HG02938 (cell line): ENCODE data around the gene ATP5ME.
"Not testable (repeated sequence)": the region's sequence is repeated elsewhere in the genome, so short reads cannot be mapped to it uniquely, and the experiment has no call there.

Experiments used
- ATAC-seq: cut with Tn5 transposase; IDR thresholded peaks from one replicate; pipeline ENCODE4 v1.9.1; 2021; ENCODE audit warnings: mild to moderate bottlenecking, moderate library complexity; ENCODE audit not compliant: unreplicated experiment

ATP5ME gene

DNA sequence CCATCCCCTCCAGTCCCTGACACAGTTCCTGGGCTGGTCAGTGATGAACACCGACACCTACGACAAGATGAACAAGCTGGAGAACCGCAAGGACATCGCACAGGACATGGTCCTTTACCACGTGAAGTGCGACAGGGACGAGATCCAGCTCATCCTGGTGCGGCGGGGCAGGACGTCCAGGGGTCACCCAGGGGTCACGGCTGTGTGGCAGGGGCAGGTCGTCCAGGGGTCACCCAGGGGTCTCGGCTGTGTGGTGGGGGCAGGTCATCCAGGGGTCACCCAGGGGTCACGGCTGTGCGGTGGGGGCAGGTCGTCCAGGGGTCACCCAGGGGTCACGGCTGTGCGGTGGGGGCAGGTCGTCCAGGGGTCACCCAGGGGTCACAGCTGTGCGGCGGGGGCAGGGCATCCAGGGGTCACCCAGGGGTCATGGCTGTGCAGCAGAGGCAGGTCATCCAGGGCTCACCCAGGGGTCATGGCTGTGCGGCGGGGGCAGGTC, 16.7 kb downstream of the ATP5ME start:
- no peak for ATAC-seq

DNA sequence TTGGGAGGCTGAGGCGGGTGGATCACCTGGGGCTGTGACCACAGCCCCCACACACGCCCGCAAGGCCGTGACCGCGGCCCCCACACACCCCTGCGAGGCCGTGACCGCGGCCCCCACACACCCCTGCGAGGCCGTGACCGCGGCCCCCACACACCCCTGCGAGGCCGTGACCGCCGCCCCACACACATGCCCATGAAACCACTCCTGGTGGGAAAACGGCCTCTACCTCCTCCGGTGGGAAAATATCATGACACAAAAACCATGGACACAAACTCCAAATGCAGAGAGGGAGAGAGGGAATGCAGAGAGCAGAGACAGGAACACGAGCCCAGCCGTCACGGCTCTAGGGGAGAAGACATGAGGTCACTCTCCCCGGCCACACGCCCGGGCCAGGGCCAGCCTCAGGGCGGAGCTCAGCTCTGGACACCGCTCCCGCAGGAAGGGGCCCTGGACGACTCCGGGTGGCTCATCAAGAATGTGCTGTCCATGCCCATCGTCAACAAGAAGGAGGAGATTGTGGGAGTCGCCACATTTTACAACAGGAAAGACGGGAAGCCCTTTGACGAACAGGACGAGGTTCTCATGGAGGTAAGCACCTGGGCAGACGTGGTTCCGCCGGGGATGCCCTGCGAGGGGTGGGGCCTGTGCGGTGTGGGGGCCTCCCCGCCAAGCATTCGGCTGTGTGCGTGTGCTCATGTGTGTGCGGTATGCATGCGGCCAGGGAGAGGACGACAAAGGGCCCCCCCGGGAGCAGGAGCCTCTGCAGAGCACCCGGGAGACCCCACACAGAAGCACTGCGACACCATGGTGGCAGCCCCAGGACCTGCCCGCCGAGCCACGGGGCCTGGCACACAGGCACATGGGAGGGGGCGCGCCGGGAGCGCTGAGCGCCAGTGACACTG, 17.4 kb downstream of the ATP5ME start:
- no peak for ATAC-seq

DNA sequence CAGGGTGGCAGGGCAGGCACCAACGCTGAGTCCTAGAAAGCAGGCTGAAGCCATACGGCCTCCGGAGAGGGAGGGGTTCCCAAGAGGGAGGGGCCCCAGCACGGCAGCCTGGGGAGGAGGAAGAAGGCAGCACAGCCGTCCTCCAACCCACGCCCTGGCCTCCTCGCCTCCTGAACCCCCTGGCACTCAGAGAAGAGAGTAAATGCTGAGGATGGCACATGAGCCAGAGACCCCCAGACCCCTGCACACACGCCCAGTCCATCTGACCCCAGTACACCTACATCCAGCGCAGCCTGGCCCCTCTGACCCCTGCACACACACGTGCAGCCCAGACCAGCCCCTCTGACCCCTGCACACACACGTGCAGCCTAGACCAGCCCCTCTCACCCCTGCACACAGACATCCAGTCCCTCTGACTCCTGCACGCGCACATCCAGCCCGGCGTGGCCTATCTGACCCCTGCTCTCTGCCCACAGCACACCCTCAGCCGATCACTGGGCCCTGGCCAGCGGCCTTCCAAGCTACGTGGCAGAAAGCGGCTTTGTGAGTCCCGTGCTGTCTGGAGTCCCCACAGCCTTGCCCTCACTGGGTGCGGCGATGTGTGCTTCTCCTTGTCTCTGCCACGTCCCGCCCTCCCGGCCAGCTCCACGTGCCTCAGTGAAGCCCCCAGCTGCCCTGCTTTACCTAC, 18.5 kb downstream of the ATP5ME start:
- no peak for ATAC-seq

DNA sequence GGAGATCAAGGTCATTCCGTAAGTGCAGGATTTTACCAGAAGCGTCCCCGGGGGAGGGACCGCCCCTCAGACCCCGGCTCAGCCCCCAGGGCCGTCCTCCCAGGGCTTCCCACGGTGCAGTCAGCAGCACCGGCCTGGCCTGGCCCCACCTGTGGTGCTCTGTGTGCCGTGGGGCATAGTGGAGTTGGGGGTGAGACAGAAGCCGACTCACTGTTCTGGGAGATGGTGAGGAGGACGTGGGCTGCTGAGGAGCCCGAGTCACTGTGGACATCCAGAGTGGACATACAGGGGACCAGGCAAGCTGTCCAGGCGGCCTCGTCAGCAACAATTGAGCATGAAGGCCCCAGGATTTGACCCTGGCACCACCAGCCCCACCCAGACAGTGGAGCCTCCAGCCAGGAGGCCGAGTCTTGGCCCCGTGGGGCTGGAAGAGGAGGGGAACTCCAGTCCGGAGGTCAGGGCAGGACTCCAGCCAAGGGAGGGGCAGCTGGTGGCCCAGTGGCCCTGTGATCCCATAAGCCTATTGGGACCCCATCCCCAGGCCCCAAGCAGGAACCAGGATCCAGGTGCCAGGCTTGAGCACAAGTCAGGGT, 19.1 kb downstream of the ATP5ME start:
- no peak for ATAC-seq

DNA sequence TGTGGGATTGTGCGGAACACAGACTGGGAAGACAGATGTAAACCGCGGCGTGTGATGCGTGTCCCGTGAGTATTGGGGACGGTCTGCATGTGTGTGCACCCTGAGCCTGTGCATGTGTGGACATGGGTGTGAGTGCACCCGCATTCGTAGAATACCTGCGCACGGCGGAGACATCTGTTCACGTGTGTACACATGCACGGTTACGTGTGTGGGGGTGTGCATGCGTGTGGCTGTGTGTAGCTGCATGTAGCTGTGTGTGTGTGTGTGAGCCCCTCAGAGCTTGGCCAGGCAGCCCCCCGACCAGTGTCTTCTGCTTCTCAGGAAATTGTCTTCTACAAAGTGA, 19.6 kb downstream of the ATP5ME start:
- no peak for ATAC-seq

DNA sequence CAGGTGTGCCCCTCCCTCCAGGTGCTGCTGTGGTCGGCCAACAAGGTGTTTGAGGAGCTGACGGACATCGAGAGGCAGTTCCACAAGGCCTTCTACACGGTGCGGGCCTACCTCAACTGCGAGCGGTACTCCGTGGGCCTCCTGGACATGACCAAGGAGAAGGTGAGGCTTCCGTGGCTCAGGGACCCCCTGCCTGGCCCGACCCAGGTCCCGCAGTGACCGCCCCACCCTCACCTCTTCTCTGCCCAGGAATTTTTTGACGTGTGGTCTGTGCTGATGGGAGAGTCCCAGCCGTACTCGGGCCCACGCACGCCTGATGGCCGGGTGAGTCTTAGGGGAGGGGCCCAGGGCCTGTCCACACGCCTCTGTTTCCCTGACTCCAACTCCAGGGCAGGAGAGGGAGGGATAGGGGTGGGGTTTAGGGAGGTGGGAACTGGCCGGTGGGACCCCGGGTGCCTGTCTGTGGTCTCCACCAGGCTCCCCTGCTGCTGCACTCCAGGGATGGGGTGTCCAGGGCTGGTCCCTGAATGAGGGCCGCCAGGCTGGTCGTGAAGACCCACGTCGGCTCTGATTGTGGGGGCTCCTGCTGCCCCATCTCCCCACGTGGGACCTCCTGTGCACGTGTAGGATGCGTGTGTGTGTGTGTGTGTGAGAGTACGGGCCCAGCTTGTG, 20.1 kb downstream of the ATP5ME start:
- no peak for ATAC-seq

DNA sequence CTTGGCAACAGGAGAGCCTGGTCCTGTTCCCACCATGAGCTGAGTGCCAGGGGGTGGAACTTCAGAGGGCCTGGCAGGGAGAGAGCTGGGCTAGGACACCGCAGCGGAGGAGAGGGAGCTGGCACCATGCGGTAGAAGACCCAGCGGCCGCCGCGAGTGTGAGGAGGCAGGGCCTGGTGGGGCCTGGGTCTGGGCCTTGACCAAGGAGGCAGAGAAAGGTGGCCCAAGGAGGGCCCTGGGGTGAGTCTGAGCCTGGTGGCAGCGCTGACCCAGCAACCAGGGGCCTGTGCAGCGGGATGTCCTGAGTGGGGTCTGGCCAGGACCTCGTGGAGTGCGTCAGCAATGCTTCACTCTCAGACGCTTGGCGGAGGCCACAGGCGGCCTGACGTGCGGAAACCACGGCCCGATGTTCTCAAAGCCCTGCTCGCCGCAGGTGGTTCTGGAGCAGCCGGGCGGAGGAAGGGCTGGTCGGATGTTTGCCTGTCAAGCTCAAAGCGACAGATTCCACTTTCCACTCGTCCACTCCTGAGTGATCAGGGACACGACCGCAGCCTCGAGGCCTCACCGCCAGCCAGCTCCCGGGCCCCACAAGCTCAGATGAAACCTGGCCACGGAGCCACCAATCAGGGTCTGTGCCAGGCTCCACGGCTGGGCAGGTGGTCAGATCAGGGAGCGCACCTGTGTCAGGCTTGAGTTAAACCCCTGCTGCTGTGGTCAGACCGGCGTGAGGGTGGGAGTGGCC, 20.8 kb downstream of the ATP5ME start:
- ATAC-seq, result no peak

DNA sequence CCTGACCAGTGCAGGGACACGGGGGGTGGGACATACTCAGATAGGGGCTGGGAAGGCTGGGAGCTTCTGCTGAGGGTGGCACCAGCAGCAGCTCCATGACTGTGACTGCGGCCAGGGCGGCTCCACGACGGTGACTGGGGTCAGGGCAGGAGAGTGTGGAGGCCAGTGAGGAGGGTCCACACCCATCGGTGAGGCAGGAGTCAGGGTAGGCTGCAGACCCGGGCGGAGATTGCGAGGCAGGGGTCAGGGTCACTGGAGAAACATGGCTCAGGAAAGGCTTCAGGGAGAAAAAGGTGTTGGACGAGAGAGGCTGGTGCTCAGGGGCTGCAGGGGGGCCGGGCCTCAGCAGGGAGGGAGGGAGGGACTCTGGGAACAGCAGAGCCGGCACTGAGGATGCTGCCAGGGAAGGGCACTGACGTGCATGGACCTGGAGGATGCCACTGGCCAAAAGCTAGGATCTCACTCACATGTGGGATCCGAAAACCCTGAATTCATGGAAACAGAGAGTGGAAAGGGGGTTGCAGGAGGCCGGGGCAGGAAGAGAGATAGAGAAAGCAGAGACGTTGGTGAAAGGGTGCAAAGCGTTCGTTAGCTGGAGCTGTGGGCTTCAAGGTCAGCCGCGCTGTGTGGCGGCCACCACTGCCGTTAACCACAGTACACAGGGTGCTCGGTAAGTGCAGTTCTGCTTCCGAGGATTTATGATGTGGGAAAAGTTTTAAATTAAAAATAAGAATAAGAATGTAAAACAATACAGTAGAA, 22.0 kb downstream of the ATP5ME start:
- ATAC-seq, result no peak

DNA sequence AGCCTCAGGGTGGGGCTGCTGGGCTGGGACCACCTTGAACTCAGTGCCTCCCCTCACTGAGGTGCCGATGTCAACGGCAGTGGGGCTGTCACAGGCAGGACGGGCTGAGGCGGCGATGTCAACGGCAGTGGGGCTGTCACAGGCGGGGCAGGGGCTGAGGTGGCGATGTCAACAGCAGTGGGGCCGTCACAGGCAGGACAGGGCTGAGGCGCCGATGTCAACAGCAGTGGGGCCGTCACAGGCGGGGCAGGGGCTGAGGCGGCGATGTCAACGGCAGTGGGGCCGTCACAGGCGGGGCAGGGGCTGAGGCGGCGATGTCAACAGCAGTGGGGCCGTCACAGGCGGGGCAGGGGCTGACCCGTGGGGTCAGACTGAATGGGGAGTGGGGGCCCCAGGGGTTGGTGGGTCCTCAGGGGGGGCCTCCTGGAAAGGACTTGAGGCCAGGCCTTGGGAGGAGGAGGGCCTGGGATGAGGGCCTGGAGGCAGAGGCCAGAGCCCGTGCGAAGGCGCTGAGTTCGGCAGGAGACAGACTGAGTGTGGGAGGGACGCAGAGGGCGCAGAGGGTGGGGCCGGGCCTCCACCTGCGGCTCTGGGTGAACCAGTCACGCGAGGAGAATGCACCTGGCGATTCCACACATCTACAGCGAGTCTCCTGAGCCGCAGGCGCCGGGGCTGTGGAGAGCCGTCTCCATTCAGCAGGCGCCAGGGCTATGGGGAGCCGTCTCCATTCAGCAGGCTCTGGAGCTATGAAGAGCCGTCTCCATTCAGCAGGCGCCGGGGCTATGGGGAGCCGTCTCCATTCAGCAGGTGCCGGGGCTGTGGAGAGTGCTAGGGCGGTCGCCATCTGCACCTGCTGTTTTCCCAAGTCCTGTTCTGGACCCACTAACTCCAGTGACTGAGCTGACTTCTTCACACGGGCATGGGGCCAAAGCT, 22.9 kb downstream of the ATP5ME start:
- ATAC-seq, result no peak

DNA sequence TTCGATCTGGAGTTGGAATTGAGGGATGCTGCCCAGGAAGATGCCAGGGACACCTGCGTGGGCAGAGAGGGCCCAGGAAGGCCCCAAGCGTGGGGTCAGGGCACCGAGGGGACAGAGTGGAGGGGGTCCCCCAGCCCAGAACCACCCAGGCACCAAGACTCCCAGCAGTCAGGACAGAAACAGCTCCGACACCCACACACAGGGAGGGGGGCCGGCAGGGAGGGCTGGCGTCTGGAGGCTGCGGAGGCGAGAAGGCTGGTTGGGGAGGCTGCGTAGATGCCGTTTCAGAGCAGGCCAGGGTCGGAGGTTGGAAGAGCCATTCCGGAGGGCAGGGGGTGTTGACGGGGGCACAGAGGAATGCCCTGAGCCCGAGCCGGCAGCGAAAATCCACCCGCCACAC, 23.6 kb downstream of the ATP5ME start:
- ATAC-seq, result no peak

DNA sequence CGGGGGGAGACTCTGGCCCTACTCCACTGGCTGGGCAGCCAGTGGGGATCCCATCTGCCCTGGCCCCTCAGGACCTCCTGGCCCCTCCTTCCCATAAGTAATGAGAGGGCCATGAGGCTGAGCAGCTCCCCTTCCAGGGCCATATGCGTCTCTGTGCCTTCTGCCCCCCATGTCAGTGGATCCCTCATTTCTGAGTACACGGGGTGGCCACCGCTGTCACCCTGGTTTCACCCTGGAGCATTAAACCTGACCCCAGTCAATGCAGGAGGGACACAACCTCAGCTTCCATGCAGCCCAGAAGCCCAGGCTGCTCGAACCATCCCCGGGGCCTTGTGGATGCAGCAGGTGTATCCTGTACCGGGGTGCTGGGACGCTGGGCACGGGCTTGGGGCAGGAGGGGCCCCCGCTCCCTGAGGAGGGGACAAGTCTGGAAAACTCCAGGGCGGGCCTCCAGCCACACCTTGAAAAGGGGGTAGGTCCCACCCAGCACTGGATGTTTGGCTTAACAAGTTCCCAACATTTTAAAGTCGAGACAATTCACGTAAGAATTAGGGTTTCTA, 24.2 kb downstream of the ATP5ME start:
- no peak for ATAC-seq

DNA sequence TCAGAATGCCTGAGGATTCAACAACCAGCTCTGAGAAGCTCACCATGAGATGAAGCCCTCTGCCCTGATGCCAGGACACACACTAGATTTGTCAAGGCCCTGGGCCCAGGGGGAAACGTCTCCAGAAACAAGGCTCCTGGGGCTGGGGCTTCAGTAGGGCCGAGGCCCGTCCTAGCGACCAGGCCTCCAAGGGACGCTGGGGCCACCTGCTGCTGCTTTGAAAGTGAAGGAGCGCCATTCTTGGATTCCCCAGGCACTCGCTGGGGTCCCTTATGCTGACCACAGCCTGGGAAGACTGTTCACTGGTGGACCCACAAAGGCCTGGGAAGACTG, 24.8 kb downstream of the ATP5ME start:
- ATAC-seq, result no peak

DNA sequence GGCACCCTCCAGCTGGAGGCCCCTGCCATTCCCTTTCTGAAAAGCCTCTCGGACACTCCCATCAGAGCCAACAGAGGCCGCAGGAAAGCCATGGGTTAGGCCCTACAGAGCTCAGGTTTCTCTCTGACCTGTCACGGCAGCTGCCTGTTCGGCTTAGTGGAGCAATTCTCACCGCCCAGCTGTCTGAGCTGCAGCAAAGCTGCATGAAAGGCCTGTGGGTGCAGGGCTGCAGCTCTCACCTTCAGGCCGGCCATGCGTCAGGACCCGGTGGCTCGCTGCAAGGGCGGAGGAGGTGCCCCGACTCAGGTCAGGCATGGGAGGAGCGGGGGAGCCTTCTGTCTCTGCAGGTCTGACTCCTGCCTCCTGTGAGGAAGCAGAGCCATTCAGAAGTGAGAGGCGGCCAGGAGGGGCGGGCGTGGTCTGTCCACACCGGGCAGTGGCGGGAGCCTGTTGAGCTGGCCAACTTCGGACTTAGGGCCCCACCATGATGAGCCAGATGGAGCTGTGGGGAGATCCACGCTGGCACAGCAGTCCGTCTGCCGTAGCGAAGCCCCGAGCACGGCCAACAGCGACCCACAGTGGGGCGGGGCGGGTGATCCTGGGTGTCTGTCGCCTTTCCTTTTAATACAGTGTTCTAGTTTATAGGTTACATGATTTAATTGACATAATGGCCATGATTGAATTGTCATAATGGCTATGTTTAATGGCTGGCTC, 25.3 kb downstream of the ATP5ME start:
- ATAC-seq, result no peak

DNA sequence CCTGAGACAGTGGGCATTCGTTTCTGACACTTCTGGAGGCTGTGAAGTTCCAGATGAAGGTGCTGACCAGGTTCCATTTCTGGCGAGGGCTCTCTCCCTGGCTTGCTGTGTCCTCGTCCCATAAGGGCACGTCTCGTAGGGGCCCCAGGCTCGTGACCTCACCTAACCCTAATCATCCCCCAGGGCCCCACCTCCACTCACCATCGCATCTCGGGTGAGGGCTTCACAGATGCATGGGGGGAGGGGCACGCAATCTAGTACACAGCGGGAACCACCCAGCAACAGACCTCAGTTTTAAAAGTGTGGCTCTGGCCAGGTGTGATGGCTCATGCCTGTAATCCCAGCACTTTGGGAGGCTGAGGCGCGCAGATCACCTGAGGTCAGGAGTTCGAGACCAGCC, 26.6 kb downstream of the ATP5ME start:
- ATAC-seq, result no peak

DNA sequence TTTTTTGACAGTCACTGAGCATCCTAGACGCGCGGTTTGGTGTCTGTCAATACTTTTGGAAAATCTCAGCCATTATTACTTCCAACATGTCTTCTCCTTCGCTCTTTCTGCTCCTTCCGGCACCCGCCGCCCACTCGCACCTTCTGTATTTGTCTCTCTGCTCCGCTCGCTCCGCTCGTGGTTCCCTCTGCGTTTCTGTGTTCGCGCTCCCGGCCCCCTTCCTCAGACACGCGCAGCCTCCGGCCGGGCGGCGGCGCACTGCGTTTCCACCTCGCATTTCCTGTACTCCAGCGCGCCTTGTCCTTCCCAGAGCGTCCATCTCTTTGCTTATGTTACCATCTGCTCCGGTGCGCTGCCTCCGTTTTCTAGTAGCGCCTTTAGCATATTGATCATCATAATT, 27.6 kb downstream of the ATP5ME start:
- no peak for ATAC-seq

DNA sequence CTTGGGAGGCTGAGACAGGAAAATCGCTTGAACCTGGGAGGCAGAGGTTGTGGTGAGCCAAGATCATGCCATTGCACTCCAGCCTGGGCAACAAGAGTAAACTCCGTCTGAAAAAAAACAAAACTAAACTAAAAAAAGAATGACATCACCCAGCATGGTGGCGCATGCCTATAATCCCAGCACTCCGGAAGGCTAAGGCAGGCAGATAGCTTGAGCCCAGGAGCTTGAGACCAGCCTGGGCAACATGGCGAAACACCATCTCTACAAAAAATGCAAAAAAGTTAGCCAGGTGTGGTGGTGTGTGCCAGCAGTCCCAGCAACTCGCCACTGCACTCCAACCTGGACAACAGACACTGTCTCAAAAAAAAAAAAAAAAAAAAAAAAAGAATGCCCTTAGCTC, 31.7 kb downstream of the ATP5ME start:
- not testable (repeated sequence) for ATAC-seq

DNA sequence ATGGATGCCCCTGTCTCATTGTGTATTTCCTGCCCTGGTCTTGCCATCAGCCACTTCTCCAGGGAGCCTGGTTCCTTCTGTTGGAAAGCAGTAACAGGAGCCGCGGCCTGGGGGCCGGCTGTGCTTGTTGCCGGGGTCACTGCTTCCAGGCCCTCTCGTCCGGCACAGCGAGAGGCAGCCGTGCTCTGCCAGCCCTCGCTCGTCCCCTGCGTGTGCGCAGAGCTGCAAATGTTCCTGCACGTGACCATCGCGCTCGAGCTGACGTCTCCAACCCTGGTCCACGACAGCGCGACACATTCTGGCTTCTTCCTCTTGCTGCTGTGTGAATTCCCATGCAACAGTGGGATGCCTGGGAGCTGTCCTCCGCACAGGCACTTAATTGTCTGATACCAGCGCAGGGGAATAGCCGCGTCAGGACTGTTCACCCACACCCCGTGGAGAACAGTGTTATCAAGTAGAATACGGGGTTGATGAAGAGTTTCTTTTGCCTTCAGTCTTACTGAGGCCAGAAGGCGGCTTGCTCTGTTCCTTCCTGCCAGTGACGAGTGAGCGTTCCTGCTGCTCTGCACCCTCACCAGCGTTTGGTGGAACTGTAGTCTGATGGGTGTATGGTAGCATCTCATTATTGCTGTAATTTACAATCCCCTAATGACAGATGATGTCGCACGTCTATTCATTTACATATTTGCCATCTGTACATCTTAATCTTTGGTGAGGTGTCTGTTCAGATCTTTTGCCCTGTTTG, 36.4 kb downstream of the ATP5ME start:
- ATAC-seq, result no peak
